HepG2 (cell line): Measurements from ENCODE around the gene MRPS35. TPM values are rescaled to one million over a fixed set of nuclear protein-coding genes. Genes with fewer than 3 reads are reported as not detected.

Experiments
- DZIP1 ChIP-seq: sonication (generic); formaldehyde crosslinking; IDR thresholded peaks from 2 replicates; pipeline ENCODE4 v1.5.0; 2020; ENCODE audit warnings: mild to moderate bottlenecking, missing genetic modification reagents
- GZF1 ChIP-seq: sonication (generic); formaldehyde crosslinking; IDR thresholded peaks from 2 replicates; pipeline ENCODE4 v1.5.1; 2020; ENCODE audit warnings: mild to moderate bottlenecking, missing genetic modification reagents
- PAXIP1 ChIP-seq: sonication (generic); formaldehyde crosslinking; conservative IDR thresholded peaks from 2 replicates; pipeline ENCODE4 v1.4.0; 2020; ENCODE audit warnings: mild to moderate bottlenecking, missing genetic modification reagents, moderate library complexity
- RELA ChIP-seq: sonication (generic); formaldehyde crosslinking; IDR thresholded peaks from 2 replicates; pipeline ENCODE4 v1.4.0; 2020; ENCODE audit warnings: missing genetic modification reagents
- SATB2 ChIP-seq: sonication (generic); formaldehyde crosslinking; IDR thresholded peaks from 2 replicates; pipeline ENCODE4 v1.5.0; 2020; ENCODE audit warnings: missing genetic modification reagents
- SNRNP70 ChIP-seq: fragments of 200-400 bp; formaldehyde crosslinking; IDR thresholded peaks from 2 replicates; pipeline ENCODE4 v1.6.1; 2017; ENCODE audit warnings: mild to moderate bottlenecking, low read depth, low read length, moderate library complexity
- SP140L ChIP-seq: sonication (generic); formaldehyde crosslinking; IDR thresholded peaks from 2 replicates; pipeline ENCODE4 v1.4.0; 2020; ENCODE audit warnings: missing genetic modification reagents, borderline replicate concordance
- TMF1 ChIP-seq: sonication (generic); formaldehyde crosslinking; IDR thresholded peaks from 2 replicates; pipeline ENCODE4 v1.8.1; 2022; ENCODE audit warnings: low read depth, missing genetic modification reagents
- ZBTB20 ChIP-seq: sonication (generic); formaldehyde crosslinking; IDR thresholded peaks from 2 replicates; pipeline ENCODE4 v1.8.1; 2023; ENCODE audit warnings: missing genetic modification reagents, low read depth, mild to moderate bottlenecking, borderline replicate concordance
- ZC3H13 ChIP-seq: sonication (generic); formaldehyde crosslinking; IDR thresholded peaks from 2 replicates; pipeline ENCODE4 v1.8.1; 2023; ENCODE audit warnings: mild to moderate bottlenecking, missing genetic modification reagents, moderate library complexity
- ZNF142 ChIP-seq: sonication (generic); formaldehyde crosslinking; IDR thresholded peaks from 2 replicates; pipeline ENCODE4 v1.4.0; 2020; ENCODE audit warnings: missing genetic modification reagents
- ZNF280B ChIP-seq: sonication (generic); formaldehyde crosslinking; IDR thresholded peaks from 2 replicates; pipeline ENCODE4 v1.5.0; 2020; ENCODE audit warnings: missing genetic modification reagents, mild to moderate bottlenecking, borderline replicate concordance
- ZNF672 ChIP-seq: sonication (generic); formaldehyde crosslinking; IDR thresholded peaks from 2 replicates; pipeline ENCODE4 v1.8.1; 2022; ENCODE audit warnings: missing genetic modification reagents
- ZNF781 ChIP-seq: sonication (generic); formaldehyde crosslinking; IDR thresholded peaks from 2 replicates; pipeline ENCODE4 v1.5.1; 2020; ENCODE audit warnings: borderline replicate concordance, mild to moderate bottlenecking, missing genetic modification reagents; ENCODE audit errors: not compliant biosample characterization
- polyA plus RNA-seq, 8 experiments: library from polyadenylated mRNA; depleted of rRNA in 3 of 8; stranded (reverse) in 7 of 8; unstranded in 1 of 8; fragments of >200 nt; fragmentation: Illumina TruSeq in 4 of 8; extraction: Trizol in 4 of 8; gene quantifications; 2 replicates each; pipeline versions ENCODE4 v1.2.1 to v1.2.3, GENCODE V29; 2011 to 2016; ENCODE audit warnings: low read depth in 4 of 8, missing spikeins in 1 of 8, mixed read lengths in 1 of 8; ENCODE audit not compliant: insufficient read depth in 1 of 8
- total RNA-seq, 5 experiments: library from RNA; depleted of rRNA; stranded (reverse); fragments of >200 nt; fragmentation: Illumina TruSeq; extraction: Trizol; gene quantifications; 2 replicates each; pipeline ENCODE4 v1.2.3, GENCODE V29; 2016; ENCODE audit warnings: low read depth in 1 of 5

MRPS35 gene
- total and polyA plus RNA-seq, 2 of the 13 experiments (the other 11 are each of a cell fraction or from before 2014, with no cell fraction given) = 63.4 to 104 TPM

GRCh38 chr12:27780612-27781408 lies 70.2 kb downstream of the MRPS35 start (continued):
- TF ChIP-seq ZNF280B = peak; percentile 63; the same call in 1 of the 2 replicates
- no peak for TF ChIP-seq ZNF672
- no peak for TF ChIP-seq ZNF781
- TF ChIP-seq SP140L (CRISPR knock-in tag) = no peak
- TF ChIP-seq SNRNP70 = no peak
- TF ChIP-seq ZNF142 (CRISPR knock-in tag) = no peak
- TF ChIP-seq GZF1 (CRISPR knock-in tag) = 0 out of 2 replicates have a peak, but pooled peaks have one; percentile 37
- no peak for TF ChIP-seq TMF1 (CRISPR knock-in tag)
- TF ChIP-seq DZIP1 = no peak
- TF ChIP-seq ZC3H13 (CRISPR knock-in tag) = peak; percentile 62; the same call in 1 of the 2 replicates
- no peak for TF ChIP-seq ZBTB20
- no peak for TF ChIP-seq SATB2 (CRISPR knock-in tag)
- TF ChIP-seq RELA = no peak
- TF ChIP-seq PAXIP1 (CRISPR knock-in tag) = no peak
